RWPE1 (cell line): ENCODE results near the gene LRRFIP1.
"Not testable (repeated sequence)": the region's sequence is repeated elsewhere in the genome, so short reads cannot be mapped to it uniquely, and the experiment has no call there.

Source experiments
- CTCF ChIA-PET: fragments of 350-600 bp; sonication (Branson Sonifier 250); formaldehyde crosslinking; extraction: SDS; loops from one replicate; lab custom pipeline; 2021; lab: Yijun Ruan, JAX
- POLR2A ChIA-PET: fragments of 400-600 bp; formaldehyde crosslinking; extraction: SDS; loops from one replicate; lab custom pipeline; 2020; ENCODE audit warnings: antibody characterized with exemption; ENCODE audit not compliant: low non-redundant PET; lab: Yijun Ruan, JAX
- DNase-seq: peaks from one replicate; pipeline ENCODE4 v3.0.0; 2012; ENCODE audit warnings: low spot score
- H3K27ac ChIP-seq: fragments of 450-650 bp; 2 replicates; pipeline ENCODE4 v1.5.1; 2017
- CTCF ChIP-seq: fragments of 450-650 bp; conservative IDR thresholded peaks from 2 replicates; pipeline ENCODE4 v1.5.1; 2017; ENCODE audit warnings: low read depth, mild to moderate bottlenecking

Gene LRRFIP1

GRCh38 chr2:237661799-237662328, 34.5 kb downstream of the LRRFIP1 start:
- POLR2A ChIA-PET, result no interaction called here
- CTCF ChIA-PET, result interaction anchor here (0.7 kb wide), 1 partner anchor 606 kb away, joined by 3 read pairs; no protein-coding TSS in a partner anchor
- no peak for TF ChIP-seq CTCF
- H3K27ac ChIP-seq, result peak overlapping the region; percentile 61
- no peak for DNase-seq

DNA sequence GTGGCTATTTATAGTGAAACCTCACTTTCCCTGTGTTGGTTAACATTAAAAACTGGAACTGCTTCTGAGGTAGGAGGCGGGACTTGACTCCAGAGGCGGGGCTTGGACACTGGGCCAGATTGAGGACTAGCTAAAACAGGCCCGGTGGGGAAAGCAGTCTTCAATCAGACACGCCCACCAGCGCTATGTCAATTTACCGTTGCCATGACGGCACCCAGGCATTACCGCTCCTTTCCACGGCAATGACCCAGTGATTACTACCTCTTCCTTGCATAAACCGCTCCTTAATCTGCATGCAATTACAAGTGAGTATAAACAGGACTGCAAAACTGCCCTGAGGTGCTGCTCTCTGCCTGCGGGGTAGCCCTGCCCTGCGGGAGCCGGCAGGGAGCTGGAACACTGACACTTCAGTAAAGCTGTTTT, 35.3 kb downstream of the LRRFIP1 start:
- H3K27ac ChIP-seq, result peak overlapping the region; percentile 80
- peak; percentile 77 for DNase-seq
- ChIA-PET POLR2A (no interaction called here), CTCF (interaction anchor here (0.5 to 0.9 kb wide), 3 partner anchors 10 to 77 kb away, joined by 3 to 8 read pairs (median 4); no protein-coding TSS in a partner anchor)
- no peak for TF ChIP-seq CTCF

GRCh38 chr2:237663517-237664110, 36.2 kb downstream of the LRRFIP1 start:
- no peak for DNase-seq
- ChIA-PET CTCF (interaction anchor here (0.7 to 1.1 kb wide), 3 partner anchors 9 to 82 kb away, joined by 3 to 4 read pairs (median 3); no protein-coding TSS in a partner anchor), POLR2A (no interaction called here)
- TF ChIP-seq CTCF, result no peak
- H3K27ac ChIP-seq, result peak overlapping the region; percentile 80

GRCh38 chr2:237664151-237664550, 36.8 kb downstream of the LRRFIP1 start:
- no peak for DNase-seq
- ChIA-PET POLR2A (no interaction called here), CTCF (interaction anchor here (0.7 to 1.1 kb wide), 2 partner anchors 81 to 542 kb away, joined by 3 read pairs; no protein-coding TSS in a partner anchor)
- no peak overlapping the region for H3K27ac ChIP-seq
- TF ChIP-seq CTCF, result no peak

DNA sequence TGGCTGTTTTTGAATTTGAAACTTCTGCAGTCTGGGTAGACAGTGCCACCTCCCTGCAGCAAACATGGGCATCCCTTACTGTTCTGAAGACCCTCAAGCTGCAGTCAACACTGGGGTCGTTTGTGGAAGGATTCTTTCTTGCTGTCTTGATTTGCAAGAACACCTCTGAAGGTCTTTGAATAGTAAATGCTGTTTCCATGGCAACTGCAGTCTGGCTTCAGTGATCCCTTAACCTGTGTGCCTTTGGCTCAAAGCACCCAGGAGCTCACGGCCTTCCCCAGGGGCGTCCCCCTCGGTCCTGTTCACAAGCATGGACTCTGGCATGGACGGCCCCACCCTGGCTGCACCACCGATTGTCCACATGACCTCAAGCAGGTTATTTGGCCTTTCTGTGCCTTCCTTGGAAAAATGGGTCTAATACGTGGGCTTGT, 38.3 kb downstream of the LRRFIP1 start:
- H3K27ac ChIP-seq, result no peak overlapping the region
- CTCF ChIA-PET, result interaction anchor here (0.6 to 1.0 kb wide), 2 partner anchors 17 to 133 kb away, joined by 3 to 5 read pairs; no protein-coding TSS in a partner anchor
- POLR2A ChIA-PET, result no interaction called here
- no peak for TF ChIP-seq CTCF
- no peak for DNase-seq

- POLR2A ChIA-PET, result no interaction called here
- H3K27ac ChIP-seq, result no peak overlapping the region
- no peak for DNase-seq
- CTCF ChIA-PET, result interaction anchor here (0.5 kb wide), 1 partner anchor 372 kb away, joined by 3 read pairs; no protein-coding TSS in a partner anchor
- no peak for TF ChIP-seq CTCF
Observed at GRCh38 chr2:237666606-237667005, 39.2 kb downstream of the LRRFIP1 start.

GRCh38 chr2:237667050-237667576, 39.7 kb downstream of the LRRFIP1 start:
- POLR2A ChIA-PET, H3K27ac ChIP-seq, DNase-seq: not testable (repeated sequence)
- CTCF ChIA-PET, result interaction anchor here (8.3 kb wide), 1 partner anchor 79 kb away, joined by 87 read pairs; no protein-coding TSS in a partner anchor
